ENCODE data around the gene ELL.
"Not testable (repeated sequence)": the region's sequence is repeated elsewhere in the genome, so short reads cannot be mapped to it uniquely, and the experiment has no call there.

The ELL gene

DNA sequence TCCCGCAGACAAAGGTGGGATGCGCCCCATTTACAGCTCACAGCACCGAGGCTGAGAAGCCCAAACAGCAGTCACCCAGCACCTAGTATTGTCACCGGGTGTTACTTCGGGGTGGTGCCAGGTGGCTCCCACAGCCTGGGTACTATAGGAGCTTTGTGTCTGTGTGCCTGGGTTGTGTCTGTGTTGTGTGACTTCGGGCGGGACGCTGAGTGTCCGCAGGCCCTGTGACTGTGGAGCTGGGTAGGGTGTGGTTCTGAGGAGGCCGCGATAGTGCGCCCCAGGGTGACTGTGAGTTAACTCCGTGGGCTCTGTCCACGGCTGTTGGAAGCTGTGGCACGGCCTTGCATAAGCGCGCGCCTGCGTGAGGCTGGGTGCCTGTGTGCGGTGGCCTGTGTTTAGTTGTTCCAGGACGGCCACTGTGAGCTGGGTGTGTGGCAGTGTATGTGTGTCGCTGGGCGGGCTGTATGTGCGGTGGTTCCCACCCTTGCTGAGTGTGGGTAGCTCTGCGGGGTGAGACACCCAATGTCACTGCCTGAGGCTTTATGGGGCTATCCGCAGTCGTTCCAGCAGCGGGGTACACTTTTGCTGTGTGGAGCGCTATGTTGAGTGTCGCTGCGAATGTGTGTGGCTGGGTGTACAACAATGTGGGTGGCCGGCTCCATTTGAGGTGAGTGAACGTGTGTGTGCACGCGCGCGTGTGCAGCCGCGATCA is 103.2 kb downstream of the ELL start:
- DNase-seq: no peak

DNA sequence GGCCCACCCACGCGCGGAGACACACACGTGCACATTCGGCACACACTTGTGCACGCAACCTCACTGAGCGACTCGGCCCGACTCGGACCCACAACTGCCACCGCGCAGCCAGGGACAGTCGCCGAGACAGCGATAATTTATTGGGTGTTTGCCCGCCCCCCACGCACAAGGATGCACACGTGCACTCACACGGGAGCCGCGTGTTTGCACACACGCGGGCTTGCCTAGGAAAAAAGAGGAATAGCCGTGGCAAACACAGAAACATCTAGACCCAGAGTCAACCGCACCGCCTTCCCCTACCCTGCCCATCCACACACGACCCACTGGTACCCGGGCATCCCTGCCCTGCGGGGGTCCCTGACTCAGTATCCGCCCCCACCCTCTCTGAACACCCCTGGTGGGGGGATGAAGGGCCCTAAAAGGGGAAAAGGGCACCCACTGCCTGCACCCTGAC is 103.8 kb downstream of the ELL start:
- DNase-seq: no peak

DNA sequence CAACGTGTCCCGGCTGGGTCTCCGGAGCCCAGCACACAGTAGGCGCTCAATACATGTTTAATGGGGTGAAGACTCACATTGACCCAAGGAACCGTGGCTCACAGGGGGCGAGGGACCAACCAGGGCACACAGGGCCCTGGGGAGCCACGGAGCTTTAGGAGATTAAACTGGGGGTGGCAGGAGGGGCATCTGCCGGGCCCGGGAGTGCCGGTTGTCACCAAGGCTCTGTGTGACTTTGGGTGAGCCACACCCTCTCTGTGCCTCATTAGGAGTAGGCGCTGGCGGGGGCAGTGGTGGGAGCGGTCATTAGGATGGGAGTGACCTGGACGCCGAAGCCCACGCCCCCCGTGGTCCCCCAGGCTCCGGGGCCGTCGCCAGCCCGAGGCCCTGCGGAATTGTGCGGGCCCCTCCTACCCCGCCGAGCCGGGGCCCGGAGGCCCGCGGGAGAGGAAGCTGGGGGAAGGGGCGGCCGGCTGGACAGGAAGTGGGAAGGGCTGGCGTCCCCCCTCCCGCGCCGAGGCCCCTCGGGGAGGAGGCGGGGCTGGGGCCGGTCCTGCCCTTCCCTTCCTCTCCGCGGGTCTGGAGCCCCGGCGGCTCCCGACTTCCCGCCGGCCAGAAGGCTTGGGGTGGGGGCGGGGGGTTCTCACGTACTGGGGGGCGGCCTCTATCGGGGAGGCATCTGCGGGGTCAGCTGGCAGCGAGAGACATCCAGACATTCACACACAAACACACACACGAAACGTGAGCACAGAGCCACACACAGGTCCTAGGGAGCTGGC is 104.4 kb downstream of the ELL start:
- peak; percentile 92 for DNase-seq

DNA sequence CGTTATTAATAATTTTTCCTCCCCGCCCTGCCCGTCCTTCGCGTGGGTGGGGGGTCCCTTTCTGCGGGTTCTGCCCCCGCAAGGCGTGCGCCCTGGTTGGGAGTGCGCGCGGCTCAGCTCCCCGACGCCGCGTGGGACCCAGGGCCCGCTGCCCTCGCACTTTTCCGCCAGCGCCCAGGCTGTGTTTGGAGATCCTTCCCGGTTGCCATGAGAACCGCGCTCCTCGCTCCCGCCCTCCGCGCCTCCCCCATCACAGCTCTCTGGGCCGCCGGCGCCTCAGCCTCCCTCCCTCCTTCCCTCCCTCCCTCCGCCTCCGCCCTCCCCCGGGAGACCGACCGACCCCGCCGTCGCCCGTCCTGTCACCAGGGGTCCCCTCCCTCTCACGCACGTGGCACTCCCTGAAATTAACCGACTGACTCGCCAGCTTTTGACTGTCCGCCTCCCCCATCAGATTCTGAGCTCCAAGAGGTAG is 105.1 kb downstream of the ELL start:
- peak; percentile 95 for DNase-seq

DNA sequence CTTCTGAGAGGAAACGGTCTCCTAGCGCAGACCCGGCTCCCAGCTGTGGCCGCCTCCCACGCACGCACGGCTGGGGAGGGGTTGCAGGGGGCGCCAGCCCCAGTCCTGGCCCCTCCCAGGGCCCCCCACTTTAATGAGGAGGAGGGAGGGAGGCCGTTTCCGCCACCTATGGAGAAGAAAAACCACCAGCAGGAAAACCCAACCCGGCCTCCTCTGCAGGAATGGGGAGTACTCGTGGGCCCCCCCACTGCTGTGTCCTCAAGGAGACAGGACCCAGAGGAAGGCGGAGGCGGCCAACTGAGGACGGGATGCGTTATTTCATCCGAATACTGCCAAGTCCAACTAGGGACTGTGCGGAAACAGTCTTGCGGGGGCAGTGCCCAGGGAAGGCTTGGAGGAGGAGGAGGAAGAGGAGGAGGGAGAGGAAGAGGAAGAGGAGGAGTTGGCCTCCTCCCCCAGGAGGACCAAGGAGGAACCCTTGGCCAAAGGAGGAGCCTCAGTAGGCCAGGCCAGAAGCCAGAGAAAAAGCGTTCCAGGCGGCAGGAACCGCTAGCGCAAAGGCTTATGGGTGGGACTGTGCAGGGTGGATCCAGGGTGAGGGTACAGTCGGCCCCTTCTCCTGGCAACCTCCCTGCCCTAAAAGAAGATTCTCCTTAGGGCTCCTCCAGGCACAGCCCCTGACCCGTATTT is 106.5 kb downstream of the ELL start:
- no peak for DNase-seq

DNA sequence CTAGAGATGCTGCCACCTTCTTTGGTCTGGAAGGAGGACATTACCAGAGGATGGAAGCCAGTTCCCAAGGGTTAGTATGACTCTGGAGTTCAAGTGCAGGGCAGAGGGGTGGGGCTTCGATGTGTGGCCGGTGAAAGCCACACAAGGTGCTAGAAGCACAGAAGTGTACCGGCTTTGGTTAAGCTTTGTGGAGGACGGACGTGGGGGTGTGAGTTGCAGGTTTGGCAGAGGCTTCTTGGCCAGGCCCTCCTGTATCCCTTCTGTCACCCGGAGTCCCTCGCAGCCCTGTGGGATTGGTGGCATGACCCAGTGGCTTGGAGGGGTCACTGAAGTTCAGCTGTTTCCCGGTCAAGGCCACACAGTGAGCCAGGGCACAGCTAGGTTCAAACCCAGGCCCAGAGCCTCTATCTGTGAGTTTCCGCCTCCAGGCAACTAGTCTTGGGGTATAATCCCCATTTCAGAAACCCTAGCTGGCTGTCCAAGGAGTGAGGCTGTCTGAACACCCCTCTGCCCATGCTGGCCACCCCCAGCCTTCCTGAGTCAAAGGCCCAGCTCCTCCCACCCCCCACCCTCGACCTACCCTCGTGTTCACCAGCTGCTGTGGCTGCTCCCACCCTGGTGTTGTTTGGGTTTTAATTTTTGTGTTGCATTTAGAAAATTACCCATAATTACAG is 107.2 kb downstream of the ELL start:
- DNase-seq: no peak

DNA sequence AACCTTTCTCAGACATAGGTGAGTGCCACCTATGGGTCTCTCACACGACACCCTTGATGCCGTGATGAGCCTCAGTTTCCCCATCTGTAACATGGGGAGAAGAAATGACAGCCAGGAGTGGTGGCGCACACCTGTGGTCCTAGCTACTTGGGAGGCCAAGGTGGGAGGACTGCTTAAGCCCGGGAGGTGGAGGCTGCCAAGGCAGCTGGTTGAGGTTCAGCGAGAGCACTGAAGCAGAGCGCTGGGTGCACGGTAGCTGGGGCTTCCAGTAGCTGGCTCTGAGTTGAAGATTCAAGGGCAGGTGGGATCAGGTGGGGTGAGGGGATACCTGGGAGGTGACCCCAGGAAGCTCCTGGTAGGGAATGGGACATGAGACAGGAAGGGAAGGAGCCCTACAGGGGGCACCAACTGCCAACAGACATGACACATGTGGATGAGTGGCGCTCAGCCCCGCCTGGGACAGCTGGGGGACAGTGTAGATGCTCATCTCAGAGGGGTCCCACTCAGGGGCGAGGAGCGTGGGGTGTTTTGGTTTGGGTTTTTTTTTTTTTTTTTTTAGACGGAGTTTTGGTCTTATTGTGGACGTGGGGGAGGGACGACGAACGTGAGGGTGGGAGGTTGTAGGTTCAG is 109.1 kb downstream of the ELL start:
- DNase-seq: no peak

DNA sequence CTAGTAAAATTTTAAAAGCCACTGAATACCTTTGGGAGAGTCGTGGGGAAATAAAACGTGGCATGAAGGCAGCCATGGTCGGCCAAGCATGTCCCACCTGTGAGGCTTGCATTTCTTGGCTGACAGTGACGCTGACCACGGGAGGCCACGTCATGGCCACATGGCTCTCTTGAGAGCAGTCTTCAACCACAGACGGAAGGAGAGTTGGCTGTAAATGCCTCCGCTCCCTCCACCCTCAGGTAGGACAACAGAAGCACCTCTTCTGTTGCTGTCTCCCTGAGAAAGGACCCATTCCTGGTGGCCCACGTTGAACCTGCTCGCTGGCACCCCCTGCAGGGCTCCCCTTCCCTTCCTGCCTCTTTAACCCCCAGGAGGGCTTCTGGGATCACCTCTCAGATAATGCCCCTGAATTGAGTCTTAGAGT is 113.8 kb downstream of the ELL start:
- DNase-seq: no peak

DNA sequence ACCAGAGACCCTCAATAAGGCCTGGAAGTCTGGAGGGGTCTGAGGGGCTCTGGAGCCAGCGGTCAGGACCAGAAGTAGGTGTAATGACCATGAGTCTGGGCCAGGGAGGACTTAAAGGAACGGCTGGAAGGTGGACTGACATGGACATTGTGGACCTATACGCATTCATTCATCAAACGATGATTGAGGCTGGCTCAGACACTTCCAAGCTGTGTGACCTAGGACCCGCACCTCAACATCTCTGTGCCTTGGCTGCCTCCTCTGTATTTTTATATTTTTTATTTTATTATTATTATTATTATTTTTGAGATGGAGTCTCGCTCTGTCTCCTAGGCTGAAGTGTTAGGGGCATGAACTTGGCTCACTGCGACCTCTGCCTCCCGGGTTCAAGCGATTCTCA is 115.1 kb downstream of the ELL start:
- DNase-seq: no peak

DNA sequence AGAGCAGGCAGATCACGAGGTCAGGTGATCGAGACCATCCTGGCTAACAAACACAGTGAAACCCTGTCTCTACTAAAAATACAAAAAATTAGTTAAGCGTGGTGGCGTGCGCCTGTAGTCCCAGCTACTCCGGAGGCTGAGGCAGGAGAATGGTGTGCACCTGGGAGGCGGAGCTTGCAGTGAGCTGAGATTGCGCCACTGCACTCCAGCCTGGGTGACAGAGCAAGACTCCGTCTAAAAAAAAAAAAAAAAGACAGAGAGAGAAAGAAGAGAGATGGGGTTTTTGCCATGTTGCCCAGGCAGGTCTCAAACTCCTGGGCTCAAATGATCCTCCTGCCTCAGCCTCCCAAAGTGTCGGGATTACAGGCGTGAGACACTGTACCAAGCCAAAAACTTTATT is 116.1 kb downstream of the ELL start:
- not testable (repeated sequence) for DNase-seq

DNA sequence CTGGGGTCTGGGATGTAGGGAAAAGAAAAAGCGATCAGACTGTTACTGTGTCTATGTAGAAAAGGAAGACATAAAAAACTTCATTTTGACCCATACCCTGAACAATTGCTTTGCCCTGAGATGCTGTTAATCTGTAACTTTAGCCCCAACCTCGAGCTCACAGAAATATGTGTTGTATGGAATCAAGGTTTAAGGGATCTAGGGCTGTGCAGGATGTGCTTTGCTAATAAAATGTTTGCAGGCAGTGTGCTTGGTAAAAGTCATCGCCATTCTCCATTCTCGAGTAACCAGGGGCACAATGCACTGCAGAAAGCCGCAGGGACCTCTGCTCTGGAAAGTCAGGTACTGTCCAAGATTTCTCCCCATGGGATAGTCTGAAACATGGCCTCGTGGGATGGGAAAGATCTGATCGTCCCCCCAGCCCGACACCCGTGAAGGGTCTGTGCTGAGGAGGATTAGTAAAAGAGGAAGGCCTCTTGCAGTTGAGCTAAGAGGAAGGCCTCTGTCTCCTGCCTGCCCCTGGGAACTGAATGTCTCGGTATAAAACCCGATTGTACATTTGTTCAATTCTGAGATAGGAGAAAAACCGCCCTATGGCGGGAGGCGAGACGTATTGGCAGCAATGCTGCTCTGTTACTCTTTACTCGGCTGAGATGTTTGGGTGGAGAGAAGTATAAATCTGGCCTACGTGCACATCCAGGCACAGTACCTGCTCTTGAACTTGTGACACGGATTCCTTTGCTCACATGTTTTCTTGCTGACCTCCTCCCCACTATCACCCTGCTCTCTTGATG is 119.2 kb downstream of the ELL start:
- not testable (repeated sequence) for DNase-seq

DNA sequence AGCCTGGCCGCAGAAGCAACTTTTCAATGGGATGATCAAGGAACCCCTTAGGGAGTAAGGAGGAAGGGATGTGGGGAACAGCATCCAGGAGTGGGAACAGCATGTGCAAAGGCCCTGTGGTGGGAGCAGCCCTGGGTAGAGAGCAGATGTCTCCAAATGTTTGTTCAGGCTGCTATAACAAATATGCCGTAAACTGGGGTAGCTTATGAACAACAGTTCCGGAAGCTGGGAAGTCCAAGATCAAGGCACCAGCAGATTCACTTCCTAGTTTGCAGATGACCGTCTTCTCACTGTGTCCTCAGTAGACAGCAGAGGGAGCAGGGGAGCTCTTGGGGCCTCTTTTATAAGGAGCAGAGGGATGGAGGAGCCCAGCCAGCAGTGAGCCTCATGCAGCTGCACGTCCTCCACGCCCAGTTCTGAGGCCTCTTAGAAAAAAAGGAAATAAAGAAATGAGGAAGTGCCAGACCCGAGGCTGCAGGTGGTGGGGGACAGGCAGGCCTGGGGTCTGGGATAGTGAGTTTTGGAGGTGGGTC is 120.2 kb downstream of the ELL start:
- no peak for DNase-seq

DNA sequence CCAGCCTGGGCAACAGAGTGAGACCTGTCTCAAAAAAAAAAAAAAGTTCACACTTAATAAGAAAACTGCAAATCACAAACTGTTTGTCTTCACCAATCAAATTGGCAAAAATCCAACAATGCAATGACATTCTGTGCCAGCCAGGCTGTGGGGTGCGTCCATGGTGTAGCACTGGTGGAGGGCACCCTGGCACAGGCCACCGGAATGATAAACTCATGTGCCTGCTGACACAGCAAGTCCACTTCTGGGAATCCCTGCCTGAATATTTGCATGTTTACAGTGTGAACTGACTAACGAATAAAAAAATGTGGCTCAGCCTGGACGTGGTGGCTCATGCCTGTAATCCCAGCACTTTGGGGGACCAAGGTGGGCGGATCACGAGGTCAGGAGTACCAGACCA is 122.9 kb downstream of the ELL start:
- DNase-seq: no peak

DNA sequence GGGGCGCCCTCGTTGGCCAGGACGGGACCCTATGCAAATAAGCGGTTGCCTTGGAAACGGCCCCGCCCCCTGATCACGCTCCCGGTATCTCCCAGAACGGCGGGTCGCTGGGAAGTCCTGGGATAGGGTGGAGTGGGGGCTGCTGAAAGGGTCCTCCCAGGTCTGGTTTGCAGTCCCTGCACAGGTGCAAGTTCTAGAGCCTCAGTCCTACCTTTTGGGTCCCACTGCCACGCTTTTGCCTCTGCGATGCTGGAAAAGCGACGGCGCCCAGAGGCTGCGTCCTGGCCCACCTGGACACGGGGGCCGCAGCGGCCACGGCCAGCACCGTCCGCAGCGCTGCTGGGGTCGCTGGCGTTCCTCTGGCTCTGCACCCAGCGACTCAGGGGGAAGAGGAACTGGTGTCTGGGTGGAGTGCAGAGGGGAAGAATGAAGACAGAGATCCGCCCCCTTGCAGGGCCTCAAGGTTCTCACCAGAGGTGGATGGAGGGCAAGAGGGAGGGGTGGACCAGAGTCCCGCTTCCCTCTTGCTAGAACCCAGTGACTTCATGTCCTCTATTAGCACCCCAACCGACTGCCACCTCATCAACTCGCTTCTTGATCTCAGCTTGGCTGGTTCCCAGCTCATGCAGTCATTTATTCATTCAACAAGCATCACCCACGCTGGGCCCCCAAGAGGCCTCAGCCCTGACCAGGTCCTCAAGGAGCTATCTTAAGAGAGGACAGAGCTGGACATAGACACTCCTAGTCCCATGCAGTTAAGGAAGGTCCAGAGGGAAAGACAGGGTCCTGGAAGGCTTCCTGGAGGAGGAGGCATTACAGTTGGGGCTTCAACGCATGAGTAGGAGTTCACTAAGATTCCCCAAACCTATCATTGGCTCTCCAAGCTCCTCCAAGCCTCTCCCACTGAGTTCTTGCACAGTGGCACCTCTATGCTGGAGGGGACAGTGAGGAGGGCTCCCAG is 124.3 kb downstream of the ELL start, which contains the start of gene LRRC25:
Gene LRRC25, minus strand, starts transcription at position 381 of the 961 bp plus-strand sequence. CDS start 659 bp downstream, outside the sequence.
- DNase-seq: peak; percentile 63

DNA sequence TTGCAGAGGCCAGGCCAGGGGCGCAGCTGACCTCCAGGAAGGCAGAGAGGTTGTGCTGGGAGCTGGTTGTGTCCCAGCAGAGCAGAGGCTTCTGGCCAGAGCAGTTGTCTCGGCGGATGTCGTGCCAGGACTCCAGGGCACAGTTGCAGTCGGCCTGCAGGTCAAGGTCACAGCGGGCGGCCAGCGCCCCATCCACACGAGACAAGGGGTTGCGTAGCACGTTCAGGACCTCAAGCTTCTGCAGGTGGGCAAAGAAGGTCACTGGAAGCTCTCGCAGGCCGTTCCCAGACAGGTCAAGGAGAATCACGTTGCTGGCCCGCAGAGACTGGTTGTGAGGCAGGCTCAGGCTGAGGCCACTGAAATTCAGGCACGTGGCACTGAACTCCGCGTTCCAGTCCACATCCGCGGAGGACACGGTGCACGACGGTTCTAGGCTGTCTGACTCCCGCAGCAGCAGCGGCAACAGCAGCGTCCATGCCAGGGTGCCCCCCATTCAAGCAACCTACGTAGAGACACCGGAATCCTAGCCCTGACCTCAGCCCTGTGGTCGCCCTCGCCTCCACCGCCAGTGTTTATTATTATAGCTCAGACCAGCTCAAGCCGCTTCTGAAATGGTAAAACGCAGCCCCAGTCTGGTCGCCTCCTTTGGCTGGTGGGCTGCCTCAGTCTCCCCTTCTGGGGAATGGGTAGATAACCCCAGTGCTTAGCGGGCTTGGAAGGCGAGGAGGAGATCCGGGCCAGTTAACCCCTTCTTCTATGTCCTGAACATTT is 125.2 kb downstream of the ELL start:
- no peak for DNase-seq

DNA sequence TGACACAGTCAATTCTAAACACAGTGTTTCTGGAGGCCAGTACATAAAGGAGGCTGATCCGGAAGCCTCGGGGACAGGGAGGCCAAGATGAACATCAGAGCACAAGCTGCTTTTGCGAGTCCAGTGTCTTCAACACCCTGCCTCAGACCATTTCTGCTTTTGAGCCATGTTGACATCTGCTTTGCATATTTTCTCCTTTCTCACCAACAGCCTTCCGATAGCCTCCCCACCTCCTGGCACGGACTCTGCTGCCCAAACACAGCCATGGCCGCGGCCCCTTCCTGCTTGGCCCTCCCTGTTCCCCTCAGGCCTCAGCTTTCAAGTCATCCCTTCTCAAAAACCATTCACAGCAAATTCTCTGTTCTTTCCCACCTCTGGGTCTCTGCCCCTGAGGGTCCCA is 128.0 kb downstream of the ELL start:
- DNase-seq: no peak

DNA sequence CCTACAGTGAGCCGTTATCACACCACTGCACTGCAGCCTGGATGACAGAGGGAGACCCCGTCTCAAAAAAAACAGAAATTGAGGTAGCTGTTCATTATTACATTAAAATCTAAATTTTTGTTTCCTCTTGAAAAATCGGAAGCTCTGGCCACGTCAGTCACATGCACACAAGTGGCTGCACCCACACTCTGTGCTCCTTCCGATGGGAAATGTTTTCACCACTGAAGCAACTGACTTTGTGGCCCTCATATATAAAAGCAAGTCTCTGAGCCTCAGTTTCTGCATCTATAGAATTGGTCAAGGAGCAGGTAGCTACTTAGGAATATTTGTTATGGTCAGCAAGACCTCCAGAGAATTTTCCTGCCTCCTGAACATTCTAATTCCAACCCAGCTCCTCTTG is 128.9 kb downstream of the ELL start:
- no peak for DNase-seq
